SK-N-SH (cell line): Measurements from ENCODE around the gene DCUN1D5. TPM values are rescaled to one million over a fixed set of nuclear protein-coding genes. Genes with fewer than 3 reads are reported as not detected.

Source experiments
- CTCF ChIA-PET: fragments of 300-600, 350-600 bp; formaldehyde crosslinking; extraction: SDS; loops from one replicate; lab custom pipeline; 2021; lab: Yijun Ruan, JAX
- POLR2A ChIA-PET: fragments of 350-600 bp; sonication (Branson Sonifier 250); formaldehyde crosslinking; extraction: SDS; loops from one replicate; lab custom pipeline; 2020; ENCODE audit warnings: antibody characterized with exemption, inconsistent platforms; lab: Yijun Ruan, JAX
- DNase-seq: peaks from one replicate; pipeline ENCODE4 v3.0.0; 2012
- H2AFZ ChIP-seq: fragments of 200-600 bp; sonication (generic); 2 replicates; pipeline ENCODE4 v1.8.1; 2016; ENCODE audit warnings: antibody characterized with exemption, mild to moderate bottlenecking, low read depth
- H3F3A ChIP-seq: fragments of 200-600 bp; sonication (generic); replicated peaks from 2 replicates; pipeline ENCODE3; 2016; ENCODE audit warnings: antibody characterized with exemption, mild to moderate bottlenecking; ENCODE audit not compliant: insufficient read depth
- H3K27ac ChIP-seq, 2 experiments: fragments of 200-500 bp in 1 of 2; fragments of 200-600 bp in 1 of 2; sonication (Bioruptor generic) in 1 of 2; sonication (generic), shearing (Covaris generic) in 1 of 2; 2 replicates each; pipeline versions ENCODE4 v1.5.1 to v1.6.1; 2014 to 2016; ENCODE audit warnings: low read depth in 2 of 2, inconsistent platforms in 1 of 2, low read length in 1 of 2, mild to moderate bottlenecking in 1 of 2, mixed read lengths in 1 of 2
- H3K27me3 ChIP-seq: fragments of 200-600 bp; sonication (generic), shearing (Covaris generic); 2 replicates; pipeline ENCODE4 v1.6.1; 2016; ENCODE audit warnings: mixed run types; ENCODE audit not compliant: insufficient read depth
- H3K36me3 ChIP-seq, 2 experiments: fragments of 200-500 bp in 1 of 2; fragments of 200-600 bp in 1 of 2; sonication (Bioruptor generic) in 1 of 2; sonication (generic) in 1 of 2; replicated peaks in 1 of 2; 2 replicates each; pipeline versions ENCODE3 to v1.5.1; 2014 to 2016; ENCODE audit warnings: low read length in 1 of 2, mild to moderate bottlenecking in 1 of 2; ENCODE audit not compliant: insufficient read depth in 2 of 2, control insufficient read depth in 1 of 2
- H3K4me1 ChIP-seq, 2 experiments: fragments of 200-500 bp in 1 of 2; fragments of 200-600 bp in 1 of 2; sonication (Bioruptor generic) in 1 of 2; sonication (generic), shearing (Covaris generic) in 1 of 2; 2 replicates each; pipeline versions ENCODE4 v1.5.1 to v1.6.1; 2014 to 2016; ENCODE audit warnings: low read depth in 1 of 2, low read length in 1 of 2, mixed run types in 1 of 2; ENCODE audit not compliant: insufficient read depth in 2 of 2, control insufficient read depth in 1 of 2
- H3K4me2 ChIP-seq: fragments of 200-600 bp; sonication (generic), shearing (Covaris generic); 2 replicates; pipeline ENCODE4 v1.6.1; 2017; ENCODE audit warnings: mixed run types
- H3K4me3 ChIP-seq, 2 experiments: fragments of 200-500 bp in 1 of 2; fragments of 200-600 bp in 1 of 2; sonication (Bioruptor generic) in 1 of 2; sonication (generic), shearing (Covaris generic) in 1 of 2; 2 replicates each; pipeline versions ENCODE4 v1.5.1 to v1.8.1; 2014 to 2016; ENCODE audit warnings: low read depth in 2 of 2, inconsistent platforms in 1 of 2, low read length in 1 of 2, mild to moderate bottlenecking in 1 of 2, mixed read lengths in 1 of 2, moderate library complexity in 1 of 2
- H3K79me2 ChIP-seq: fragments of 200-600 bp; sonication (generic); 2 replicates; pipeline ENCODE4 v1.8.1; 2017; ENCODE audit warnings: mild to moderate bottlenecking; ENCODE audit not compliant: insufficient read depth
- H3K9ac ChIP-seq: fragments of 200-600 bp; sonication (generic); 2 replicates; pipeline ENCODE4 v1.6.1; 2017; ENCODE audit warnings: mixed run types
- H3K9me2 ChIP-seq: fragments of 200-600 bp; sonication (generic); 2 replicates; pipeline ENCODE4 v1.6.1; 2017; ENCODE audit warnings: mixed run types
- H3K9me3 ChIP-seq: fragments of 200-600 bp; sonication (generic); 2 replicates; pipeline ENCODE4 v1.6.1; 2017; ENCODE audit warnings: mixed run types, mild to moderate bottlenecking, moderate library complexity
- H4K20me1 ChIP-seq: fragments of 200-600 bp; sonication (generic); 2 replicates; pipeline ENCODE4 v1.6.1; 2017; ENCODE audit warnings: mild to moderate bottlenecking, mixed run types; ENCODE audit not compliant: insufficient read depth
- CHD2 ChIP-seq: fragments of 150-350 bp; IDR thresholded peaks from 2 replicates; pipeline ENCODE4 v1.6.1; 2018; ENCODE audit warnings: low read length; ENCODE audit not compliant: partially characterized antibody
- CTCF ChIP-seq: fragments of 200-600 bp; sonication (generic); IDR thresholded peaks from 2 replicates; pipeline ENCODE4 v1.6.1; 2017; ENCODE audit warnings: antibody characterized with exemption, mild to moderate bottlenecking, moderate library complexity
- ELF1 ChIP-seq: IDR thresholded peaks from 2 replicates; pipeline ENCODE4 v1.4.0; 2012
- GABPA ChIP-seq: IDR thresholded peaks from 2 replicates; pipeline ENCODE4 v1.4.0; 2012; ENCODE audit warnings: low read depth, mild to moderate bottlenecking
- IRF3 ChIP-seq: fragments of 150-350 bp; IDR thresholded peaks from 2 replicates; pipeline ENCODE4 v1.6.1; 2016; ENCODE audit warnings: mild to moderate bottlenecking, low read depth, low read length
- JUND ChIP-seq: IDR thresholded peaks from 2 replicates; pipeline ENCODE4 v1.4.0; 2012
- MEF2A ChIP-seq: IDR thresholded peaks from 2 replicates; pipeline ENCODE4 v1.4.0; 2012; ENCODE audit warnings: low read depth, borderline replicate concordance
- NFIC ChIP-seq: IDR thresholded peaks from 2 replicates; pipeline ENCODE4 v1.4.0; 2012; ENCODE audit warnings: borderline replicate concordance
- NRF1 ChIP-seq: IDR thresholded peaks from 2 replicates; pipeline ENCODE4 v1.6.1; 2012; ENCODE audit warnings: low read depth, mild to moderate bottlenecking, low read length
- PBX3 ChIP-seq: IDR thresholded peaks from 2 replicates; pipeline ENCODE4; 2012
- RAD21 ChIP-seq: IDR thresholded peaks from 2 replicates; pipeline ENCODE4 v1.6.1; 2012; ENCODE audit warnings: mild to moderate bottlenecking, low read length
- RCOR1 ChIP-seq: fragments of 150-350 bp; IDR thresholded peaks from 2 replicates; pipeline ENCODE4 v1.6.1; 2017; ENCODE audit warnings: antibody characterized with exemption, low read length
- RXRA ChIP-seq: IDR thresholded peaks from 2 replicates; pipeline ENCODE4 v1.4.0; 2012; ENCODE audit warnings: low read depth, mild to moderate bottlenecking, borderline replicate concordance
- SIN3A ChIP-seq: IDR thresholded peaks from 2 replicates; pipeline ENCODE4 v1.6.1; 2012; ENCODE audit warnings: low read depth, mild to moderate bottlenecking, low read length, moderate library complexity, borderline replicate concordance
- TAF1 ChIP-seq: IDR thresholded peaks from 2 replicates; pipeline ENCODE4 v1.6.1; 2012; ENCODE audit warnings: low read depth, mild to moderate bottlenecking, low read length, moderate library complexity, borderline replicate concordance
- TCF12 ChIP-seq: IDR thresholded peaks from 2 replicates; pipeline ENCODE4 v1.4.0; 2012
- TEAD4 ChIP-seq: IDR thresholded peaks from 2 replicates; pipeline ENCODE4 v1.4.0; 2012; ENCODE audit warnings: mild to moderate bottlenecking, borderline replicate concordance; ENCODE audit not compliant: insufficient read depth
- USF1 ChIP-seq: IDR thresholded peaks from 2 replicates; pipeline ENCODE4 v1.4.0; 2012; ENCODE audit warnings: low read depth, borderline replicate concordance
- YY1 ChIP-seq: IDR thresholded peaks from 2 replicates; pipeline ENCODE4 v1.4.0; 2012; ENCODE audit warnings: low read depth, mild to moderate bottlenecking
- WGBS: methylation state at CpG from one replicate; pipeline ENCODE4 v1.1.6; 2017; ENCODE audit warnings: low lambda C conversion rate; 5-methylcytosine and 5-hydroxymethylcytosine counted together
- polyA plus RNA-seq, 3 experiments: library from polyadenylated mRNA; depleted of rRNA; stranded (reverse); fragments of >200 nt; gene quantifications; 2 replicates each; pipeline ENCODE4 v1.2.3, GENCODE V29; 2012

DCUN1D5 gene
- polyA plus RNA-seq, 1 of the 3 experiments (the other 2 are of a cell fraction): 33.1 TPM

GRCh38 chr11:103125462-103125861 is 33.5 kb upstream of the DCUN1D5 start:
- DNase-seq: no peak
- H3K4me1 ChIP-seq: no peaks in the 10 kb centered on the region; a peak in 1 of 4 replicates
- POLR2A ChIA-PET: no interaction called here
- H3K9me2 ChIP-seq: no peaks in the 10 kb centered on the region
- no peak overlapping the region for H3K4me3 ChIP-seq
- H3K9me3 ChIP-seq: no peaks in the 10 kb centered on the region
- no peak for TF ChIP-seq YY1
- TF ChIP-seq NRF1: no peak
- no peak for TF ChIP-seq MEF2A
- TF ChIP-seq PBX3: no peak
- TF ChIP-seq TAF1: no peak
- TF ChIP-seq GABPA: no peak
- no peak for TF ChIP-seq CTCF
- TF ChIP-seq RXRA: no peak
- TF ChIP-seq CHD2: no peak
- no peak for TF ChIP-seq TEAD4
- TF ChIP-seq, all 33 proteins: peak for 0
- H4K20me1 ChIP-seq: no peaks in the 10 kb centered on the region
- H3K27me3 ChIP-seq: no peaks in the 10 kb centered on the region
- CTCF ChIA-PET: no interaction called here
- H3K4me2 ChIP-seq: no peak overlapping the region
- no peak overlapping the region for H2AFZ ChIP-seq
- no peak overlapping the region for H3K27ac ChIP-seq
- H3K79me2 ChIP-seq: no peaks in the 10 kb centered on the region
- no peaks in the 10 kb centered on the region for H3F3A ChIP-seq
- no peak overlapping the region for H3K9ac ChIP-seq
- H3K36me3 ChIP-seq: peaks cover 61 to 62% of the 10 kb centered on the region in 2 experiments

GRCh38 chr11:103114836-103115235 is 22.9 kb upstream of the DCUN1D5 start:
- H3K4me2 ChIP-seq: no peak overlapping the region
- CTCF ChIA-PET: no interaction called here
- 98% methylated on average over 4 of the region's 4 CpGs for WGBS

More at GRCh38 chr11:103114836-103115235, 22.9 kb upstream of the DCUN1D5 start:
- peaks cover 32 to 39% of the 10 kb centered on the region in 2 experiments for H3K36me3 ChIP-seq
- no peak overlapping the region for H3K4me3 ChIP-seq
- no peaks in the 10 kb centered on the region for H3K27me3 ChIP-seq
- POLR2A ChIA-PET: no interaction called here
- TF ChIP-seq NRF1: no peak
- TF ChIP-seq TEAD4: no peak
- TF ChIP-seq GABPA: no peak
- no peak for TF ChIP-seq MEF2A
- no peak for TF ChIP-seq IRF3
- no peak for TF ChIP-seq JUND
- no peak for TF ChIP-seq USF1
- TF ChIP-seq SIN3A: no peak
- no peak for TF ChIP-seq CTCF
- no peak for TF ChIP-seq TCF12
- no peak for TF ChIP-seq NFIC
- no peak for TF ChIP-seq RCOR1
- TF ChIP-seq PBX3: no peak
- TF ChIP-seq RAD21: no peak
- TF ChIP-seq RXRA: no peak
- no peak for TF ChIP-seq ELF1
- no peaks in the 10 kb centered on the region for H3K9me3 ChIP-seq
- H3K79me2 ChIP-seq: peaks cover 24% of the 10 kb centered on the region
- no peaks in the 10 kb centered on the region for H3K9me2 ChIP-seq
- no peak for DNase-seq
- no peak overlapping the region for H2AFZ ChIP-seq
- H3F3A ChIP-seq: peaks cover 5% of the 10 kb centered on the region
- no peak overlapping the region for H3K9ac ChIP-seq
- no peak overlapping the region for H3K27ac ChIP-seq
- peaks cover 0 to 7% of the 10 kb centered on the region in 2 experiments; a peak in 1 of 4 replicates for H3K4me1 ChIP-seq
- no peaks in the 10 kb centered on the region for H4K20me1 ChIP-seq
